Measurements from ENCODE around the gene FREM1.
A peak's percentile ranks its signal among the peaks of the same experiment; 100 is the strongest.

Gene FREM1

DNA sequence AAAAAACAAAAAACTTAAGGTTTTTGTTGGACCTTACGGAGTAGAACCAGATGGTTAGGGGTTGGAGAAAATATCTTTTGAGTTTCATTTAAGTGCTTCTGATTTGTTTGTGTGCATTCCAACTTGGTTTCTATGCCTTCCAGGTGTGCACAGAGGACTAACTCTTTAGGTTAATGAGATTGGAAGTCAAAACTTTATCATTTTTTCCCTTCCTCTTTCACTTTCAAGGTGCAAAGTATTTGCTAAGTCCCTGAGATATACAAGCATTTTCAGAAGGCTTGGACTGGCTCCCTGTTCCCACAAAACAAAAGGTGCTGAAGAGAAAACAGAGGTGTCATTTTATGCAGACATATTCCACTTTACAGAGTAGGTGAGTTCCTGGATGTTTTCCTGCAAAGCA is 157.4 kb downstream of the FREM1 start:
- DNase-seq: no peak

DNA sequence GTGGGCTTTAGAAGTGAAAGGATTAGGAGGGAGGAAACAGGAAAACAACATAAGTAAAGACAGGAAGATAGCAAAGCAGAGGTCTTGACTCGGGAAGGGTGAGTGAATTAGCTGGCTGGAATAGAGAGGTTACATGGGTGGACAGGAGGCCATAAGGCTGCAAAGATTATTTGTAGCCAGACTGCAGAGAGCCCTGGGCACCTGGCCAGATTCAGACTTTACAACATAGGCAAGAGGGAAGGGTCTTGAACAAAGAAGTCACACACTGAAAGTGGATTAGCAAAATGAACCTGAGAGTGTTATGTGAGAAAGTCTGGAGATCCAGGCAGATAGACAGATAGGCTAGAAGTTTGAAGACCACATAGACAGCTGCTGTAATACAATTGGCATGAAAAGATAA is 158.0 kb downstream of the FREM1 start:
- DNase-seq: peak; percentile 41

DNA sequence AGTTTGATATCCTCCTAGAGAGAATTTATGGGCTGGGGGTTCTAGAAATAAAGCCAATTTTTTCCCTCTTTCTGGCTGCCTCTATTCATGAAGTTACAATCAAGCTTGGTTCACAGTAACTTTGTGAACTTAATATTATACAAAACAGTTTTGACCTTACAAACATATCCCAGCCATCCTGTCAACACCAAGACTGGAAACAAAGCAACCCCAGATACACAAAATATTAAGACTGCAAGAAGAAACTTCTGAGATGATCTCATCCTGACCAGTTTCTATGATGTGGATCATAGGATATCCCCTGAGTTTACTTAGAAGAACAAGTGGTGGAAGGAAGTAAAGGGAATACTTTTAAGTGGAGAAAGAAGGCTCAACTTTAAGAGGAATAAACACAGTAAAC is 159.4 kb downstream of the FREM1 start:
- no peak for DNase-seq

DNA sequence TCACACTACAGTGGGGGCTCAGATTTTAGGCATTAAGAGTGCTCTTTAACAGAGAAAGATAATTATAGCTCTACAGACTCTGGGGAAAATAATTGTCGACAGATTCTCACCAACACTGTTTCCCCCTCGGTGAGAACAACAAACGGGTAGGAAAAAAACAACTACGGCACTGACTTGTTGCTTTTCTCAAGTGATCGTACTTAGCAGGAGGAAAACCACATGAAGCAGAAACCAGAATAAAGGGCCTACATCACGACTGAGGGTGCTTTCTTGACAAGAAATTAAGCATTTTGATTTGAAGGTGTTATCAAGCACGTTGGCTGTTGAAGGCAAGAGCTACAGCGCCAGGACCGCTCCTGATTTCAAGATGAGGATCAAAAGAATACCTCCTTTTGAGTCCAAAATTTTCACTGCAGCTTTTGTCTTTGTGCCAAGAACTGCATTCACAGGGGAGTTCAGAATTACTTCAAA is 160.5 kb downstream of the FREM1 start:
- DNase-seq: no peak

DNA sequence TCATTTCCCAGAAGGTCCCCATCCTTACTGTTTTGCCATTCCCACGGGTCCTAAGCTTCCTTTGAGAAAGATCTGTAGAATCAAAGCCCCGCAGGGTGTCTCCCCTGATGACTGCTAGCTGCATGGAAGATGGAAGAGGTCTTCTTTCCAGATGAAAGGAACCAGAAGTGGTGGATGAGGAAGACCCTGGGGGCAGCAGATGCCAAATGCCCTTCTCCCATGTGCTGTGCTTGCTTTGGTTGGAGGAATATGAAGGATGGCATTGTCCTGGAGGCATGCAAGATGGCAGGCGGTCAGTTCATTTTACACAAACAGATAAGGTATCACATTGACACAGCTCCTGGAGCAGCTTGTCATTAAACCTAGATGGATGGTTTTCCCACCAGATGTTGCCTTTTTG is 161.9 kb downstream of the FREM1 start:
- no peak for DNase-seq

DNA sequence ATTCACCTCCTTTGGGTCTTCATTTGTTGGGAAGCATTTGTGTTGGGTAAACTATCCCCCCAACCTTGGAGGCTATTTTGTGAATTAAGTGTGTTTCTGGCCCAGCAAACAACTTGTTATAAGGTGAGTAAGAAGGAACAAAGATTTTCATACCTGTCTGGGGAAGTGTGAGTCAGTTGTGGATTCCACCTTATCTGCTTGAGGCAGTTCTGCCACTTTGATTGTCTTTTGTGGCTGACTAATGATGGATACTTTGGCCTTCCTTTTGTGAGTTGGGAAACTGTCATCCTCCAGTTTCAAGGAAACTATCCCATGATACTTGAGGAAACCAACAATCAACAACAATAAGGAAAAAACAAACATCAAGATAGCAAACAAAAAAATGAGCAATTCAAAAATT is 163.1 kb downstream of the FREM1 start:
- DNase-seq: no peak

DNA sequence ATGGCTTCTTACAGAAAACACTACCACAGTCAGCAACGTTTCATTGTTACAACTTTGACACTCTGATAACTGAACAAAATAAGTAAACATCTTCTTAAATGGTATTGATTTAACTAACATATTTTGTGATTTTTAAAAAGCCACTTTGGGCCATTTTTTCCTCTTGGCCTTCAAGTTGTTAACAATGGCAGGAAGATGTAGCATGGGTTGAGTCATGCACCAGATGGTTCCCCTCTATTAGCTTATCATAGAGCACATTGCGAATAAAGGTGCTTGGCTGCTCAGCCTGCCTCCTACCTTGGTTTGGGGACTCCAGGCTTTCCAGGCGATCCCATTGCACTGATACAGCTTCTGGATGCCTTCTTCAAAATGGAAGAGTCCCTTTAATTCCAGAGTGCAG is 163.6 kb downstream of the FREM1 start:
- no peak for DNase-seq

DNA sequence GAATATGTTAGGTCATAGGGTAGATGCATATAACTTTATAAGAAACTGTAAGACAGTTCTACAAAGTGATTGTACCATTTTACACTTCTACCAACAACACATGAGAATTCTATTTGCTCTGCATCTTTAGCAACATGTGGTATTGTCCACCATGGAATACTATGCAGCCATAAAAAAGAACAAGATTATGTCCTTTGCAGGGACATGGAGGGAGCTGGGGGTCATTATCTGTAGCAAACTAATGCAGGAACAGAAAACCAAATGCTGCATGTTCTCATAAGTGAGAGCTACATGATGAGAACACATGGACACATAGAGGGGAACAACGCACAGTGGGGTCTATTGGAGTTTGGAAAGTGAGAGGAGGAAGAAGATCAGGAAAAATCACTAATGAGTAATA is 165.5 kb downstream of the FREM1 start:
- no peak for DNase-seq

DNA sequence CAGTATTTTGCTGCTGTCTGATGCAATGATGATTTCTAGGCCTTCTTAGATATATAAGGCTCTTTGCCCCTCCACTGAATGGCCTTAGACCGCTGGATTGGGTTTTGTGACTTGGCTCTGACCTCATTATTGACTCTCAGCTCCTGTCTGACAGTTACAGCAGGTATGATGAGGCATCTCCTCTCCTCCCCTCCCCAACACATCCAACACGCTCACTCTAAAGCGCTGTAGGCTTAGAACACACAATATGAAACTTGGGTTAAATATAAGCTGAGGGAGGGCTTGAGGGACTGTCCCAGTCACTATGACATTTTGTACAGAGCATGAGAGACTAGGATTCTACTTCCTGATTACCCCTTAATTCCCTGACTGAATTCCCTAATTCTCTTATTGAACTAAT is 168.9 kb downstream of the FREM1 start:
- no peak for DNase-seq

DNA sequence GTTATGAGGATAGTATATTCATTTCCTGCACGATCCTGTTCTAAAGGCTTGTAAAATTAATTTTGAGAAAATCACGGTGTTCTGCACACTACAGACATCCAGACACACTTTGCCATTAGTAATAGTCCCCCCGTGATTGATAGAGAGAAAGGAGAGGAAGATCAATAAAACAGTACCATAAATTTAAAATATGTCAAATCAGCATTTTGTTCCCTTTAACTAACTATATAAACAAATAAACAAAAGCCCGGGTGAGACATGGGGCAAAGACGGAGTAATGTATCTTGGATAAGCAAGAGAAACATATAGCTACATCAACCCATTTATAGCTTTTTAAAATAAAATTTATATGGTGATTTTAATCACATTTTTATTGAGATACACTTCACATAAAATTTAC is 177.1 kb downstream of the FREM1 start:
- no peak for DNase-seq

DNA sequence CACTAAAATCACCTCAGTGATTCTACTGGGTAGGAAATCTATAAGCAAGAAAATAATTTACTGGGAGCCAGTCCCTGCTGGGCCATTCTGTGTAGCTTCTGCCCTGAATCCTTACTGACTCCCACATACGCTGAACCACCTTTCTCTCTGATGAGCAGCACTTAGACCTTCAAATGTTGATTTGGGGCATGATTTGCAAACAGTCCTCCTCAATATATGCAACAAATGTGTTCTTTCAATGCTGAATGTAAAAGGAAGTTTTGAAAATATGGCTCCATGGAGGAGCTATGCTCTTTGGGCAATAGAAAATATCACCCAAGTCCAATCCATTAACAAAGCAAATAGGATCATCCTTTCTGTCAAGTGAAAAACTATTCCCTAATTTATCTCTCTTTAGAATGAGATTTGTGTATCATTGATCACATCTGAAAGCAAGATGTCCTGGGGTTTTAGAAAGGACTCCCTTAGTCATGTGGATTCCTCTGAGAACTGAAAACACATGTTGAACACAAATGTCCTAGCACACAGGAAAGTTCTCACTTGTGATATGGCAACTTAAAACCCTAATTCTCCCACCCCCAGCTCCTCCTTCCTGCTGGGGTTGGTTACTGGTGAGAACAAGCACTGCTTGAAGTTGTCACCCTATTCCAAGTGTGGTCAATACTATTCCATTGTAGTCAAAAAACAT is 178.8 kb downstream of the FREM1 start:
- DNase-seq: no peak

DNA sequence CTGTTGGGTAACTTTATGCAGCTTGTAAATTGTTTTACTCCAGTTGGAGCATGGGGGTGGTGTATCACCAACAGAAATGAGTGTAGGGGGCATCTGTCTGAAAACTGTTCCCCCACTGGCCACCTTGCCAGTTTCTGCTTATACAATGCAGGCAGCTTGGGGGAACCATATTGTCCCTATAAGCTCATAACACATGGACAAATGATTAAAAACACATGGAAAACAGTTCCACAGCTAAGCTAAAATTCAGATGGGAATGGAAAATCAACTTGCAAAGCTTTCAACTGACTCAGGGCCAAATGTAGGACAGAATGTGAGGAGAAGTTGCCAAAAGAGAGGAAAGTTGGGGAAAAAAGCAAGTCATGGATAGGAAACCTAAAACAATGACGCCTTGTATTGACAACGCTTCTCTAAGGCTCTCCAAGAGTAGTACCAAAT is 179.7 kb downstream of the FREM1 start:
- peak; percentile 78 for DNase-seq

DNA sequence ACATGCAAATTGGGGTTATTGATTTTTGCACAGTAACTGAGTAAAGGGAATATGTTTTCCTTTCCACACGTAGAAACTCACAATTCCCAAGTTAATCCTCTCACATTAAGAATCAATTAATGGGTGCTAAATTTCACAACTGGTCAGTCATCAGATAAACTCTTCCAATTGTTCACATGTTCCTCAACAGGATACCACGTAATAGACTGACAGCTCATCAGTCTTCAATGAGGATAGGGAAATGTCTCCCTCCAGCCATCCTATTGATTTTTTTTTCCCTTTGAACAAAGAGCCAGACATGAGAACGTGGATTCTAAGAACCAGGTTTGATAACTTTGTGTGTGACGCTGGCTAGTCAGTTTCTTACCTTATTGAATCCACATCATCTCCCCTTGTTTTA is 186.9 kb downstream of the FREM1 start:
- DNase-seq: no peak

DNA sequence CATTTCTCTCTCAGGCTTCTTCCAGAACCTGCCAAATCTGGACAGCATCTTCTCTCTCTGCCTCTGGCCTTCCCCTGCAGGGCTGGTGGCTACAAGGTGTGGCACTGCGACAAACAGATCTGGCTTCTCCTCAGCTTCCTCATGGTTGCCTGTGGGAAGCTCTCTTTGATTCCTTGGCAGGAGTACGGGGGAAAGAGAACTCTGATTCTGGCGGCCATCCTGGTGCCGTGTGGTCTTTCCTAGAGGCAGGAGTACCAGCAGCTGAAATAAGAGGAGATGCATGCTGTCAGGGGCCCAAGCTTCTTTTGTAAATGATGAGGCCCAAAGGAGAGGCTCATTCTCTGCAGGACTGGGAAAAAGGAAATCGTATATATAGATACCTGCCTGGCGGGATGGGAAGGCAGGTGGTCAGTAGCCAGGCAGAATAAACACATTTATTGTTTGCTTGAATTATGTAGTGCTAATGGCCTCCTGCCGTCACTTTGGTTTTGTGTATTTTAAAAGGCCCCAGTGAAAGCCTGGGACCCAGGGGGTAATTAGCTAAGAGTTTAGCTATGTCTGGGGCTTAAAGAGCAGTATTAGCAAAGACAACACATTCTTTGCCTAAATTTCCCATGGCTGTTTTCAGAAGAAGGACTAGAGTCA is 187.7 kb downstream of the FREM1 start, which contains the start of gene CER1:
CER1 (minus strand) TSS at position 343 of the 645 bp plus-strand sequence; CDS start at position 282, 61 bp downstream.
- no peak for DNase-seq

DNA sequence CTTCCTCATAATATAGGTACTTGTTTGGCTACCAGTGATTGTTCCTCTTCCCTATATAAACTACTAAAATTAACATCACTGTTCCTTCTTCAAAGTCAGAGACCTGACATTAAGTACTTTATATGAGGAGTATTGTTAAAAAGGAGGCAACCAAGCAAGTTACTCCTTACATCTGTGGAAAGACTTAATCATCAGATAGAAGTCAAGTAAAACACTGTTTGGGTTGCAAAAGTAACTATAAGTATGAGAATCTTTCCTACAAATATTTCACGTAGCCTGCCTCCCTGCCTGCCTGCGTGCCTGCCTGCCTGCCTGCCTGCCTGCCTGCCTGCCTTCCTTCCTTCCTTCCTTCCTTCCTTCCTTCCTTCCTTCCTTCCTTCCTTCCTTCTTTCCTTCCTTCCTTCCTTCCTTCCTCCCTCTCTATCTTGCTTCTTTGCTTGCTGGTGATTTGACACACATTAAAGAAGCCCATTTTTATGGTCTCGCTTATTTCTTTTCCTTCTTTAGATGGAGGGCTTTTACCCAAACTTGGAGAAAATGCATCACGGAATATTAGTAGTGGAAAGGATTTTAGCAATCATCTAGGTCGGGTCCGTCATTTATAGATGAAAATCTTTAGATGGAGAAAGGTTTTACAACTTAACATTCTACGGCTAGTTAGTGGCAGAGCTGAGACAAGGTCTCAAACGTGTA is 190.9 kb downstream of the FREM1 start:
- no peak for DNase-seq

DNA sequence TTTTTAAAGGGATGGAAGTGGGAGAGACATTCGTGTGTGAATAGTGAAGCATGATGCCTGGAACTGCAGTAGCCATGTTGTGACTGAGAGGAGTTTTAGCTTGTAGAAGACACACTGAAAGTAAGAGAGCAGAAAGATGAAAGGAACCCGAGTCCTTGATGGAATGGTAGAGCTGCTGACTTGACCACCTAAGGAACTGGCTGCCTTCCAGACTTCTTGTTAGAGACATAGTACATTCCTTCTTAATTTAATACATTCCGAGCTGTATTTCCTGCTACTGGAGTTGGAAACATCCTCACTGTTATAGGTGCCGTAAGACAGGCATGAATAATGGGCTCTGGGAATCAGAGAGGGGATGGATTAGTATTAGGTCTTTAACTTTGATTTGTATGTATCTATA is 195.1 kb downstream of the FREM1 start:
- DNase-seq: no peak

DNA sequence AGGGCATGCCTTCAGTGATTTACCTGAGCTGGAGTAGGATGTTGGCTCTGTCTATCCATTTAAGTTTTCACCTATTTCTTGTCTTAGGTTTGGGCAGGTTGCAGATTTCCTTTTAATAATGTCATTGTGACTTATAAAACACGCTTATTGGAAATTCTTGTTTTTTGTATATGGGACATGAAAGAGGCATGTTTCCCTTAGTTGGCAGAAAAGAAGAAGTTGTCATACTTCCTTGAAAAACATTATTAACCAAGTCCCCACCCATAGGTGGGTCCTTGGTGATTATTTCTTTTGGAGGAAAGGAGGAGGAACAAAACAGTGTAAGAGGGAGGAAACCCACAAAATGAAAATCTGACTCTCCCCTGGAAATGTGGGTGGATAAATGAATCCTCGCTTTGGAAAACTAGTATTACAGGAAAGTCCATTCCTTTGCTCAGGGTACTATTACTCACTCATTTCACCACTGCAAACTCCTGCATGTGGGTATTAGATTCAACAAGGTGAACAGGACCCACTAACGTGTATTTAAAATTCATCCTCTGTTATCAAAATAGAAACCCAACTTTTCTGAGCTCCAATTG is 197.0 kb downstream of the FREM1 start:
- no peak for DNase-seq

DNA sequence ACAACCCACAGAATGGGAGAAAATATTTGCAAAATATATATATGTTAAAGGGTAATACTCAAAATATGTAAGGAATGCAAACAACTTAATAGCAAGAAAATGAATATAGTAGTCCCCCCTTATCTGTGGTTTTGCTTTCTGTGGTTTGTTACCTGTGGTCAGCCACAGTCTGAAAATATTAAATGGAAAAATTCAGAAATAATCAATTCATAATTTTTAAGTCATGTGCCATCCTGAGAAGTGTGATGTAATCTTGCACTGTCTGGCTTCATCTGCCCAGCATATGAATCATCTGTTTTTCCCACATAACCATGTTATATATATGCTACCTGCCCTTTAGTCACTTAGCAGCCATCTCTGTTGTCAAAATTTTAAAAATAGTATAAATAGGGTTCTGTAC is 199.4 kb downstream of the FREM1 start:
- DNase-seq: no peak

DNA sequence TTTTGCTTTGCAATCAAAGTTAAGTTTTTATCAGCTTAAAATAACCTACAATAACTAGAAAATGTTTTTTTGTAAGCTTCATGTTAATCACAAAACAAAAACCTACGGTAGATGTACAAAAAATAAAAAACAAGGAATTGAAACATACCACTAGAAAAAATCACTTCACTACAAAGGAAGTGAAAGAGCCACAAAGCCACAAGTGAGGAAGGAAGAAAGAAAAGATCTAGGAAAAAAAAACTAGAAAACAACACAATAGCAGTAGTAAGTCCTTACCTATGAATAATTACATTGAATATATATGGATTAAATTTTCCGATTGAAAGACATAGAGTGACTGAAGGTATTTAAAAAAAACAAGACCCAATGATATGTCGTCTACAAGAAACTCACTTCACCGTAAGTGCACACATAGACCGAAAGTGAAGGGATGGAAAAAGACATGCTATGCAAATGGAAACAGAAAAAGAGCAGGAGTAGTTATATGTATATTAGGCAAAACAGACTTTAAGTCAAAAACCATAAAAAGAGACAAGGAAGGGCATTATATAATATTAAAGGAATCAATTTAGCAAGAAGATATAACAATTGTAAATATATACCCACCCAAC is 203.6 kb downstream of the FREM1 start:
- DNase-seq: no peak

DNA sequence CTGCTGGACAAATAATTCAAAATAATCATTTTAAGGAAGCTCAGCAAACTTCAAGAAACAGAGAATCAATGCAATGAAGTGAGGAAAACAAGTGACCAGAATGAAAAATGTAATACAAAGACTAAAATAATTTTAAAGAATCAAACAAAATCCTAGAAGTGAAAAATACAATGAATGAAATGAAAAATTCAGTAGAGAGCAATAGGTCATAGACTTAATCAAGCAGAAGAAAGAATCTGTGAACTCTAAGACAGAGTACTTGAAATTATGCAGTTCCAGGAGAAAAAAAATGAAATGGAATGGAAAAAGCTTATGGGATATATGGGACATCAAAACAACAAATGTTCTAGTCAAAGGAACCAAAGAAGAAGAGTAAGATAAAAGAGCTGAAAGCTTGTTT is 205.1 kb downstream of the FREM1 start:
- no peak for DNase-seq

DNA sequence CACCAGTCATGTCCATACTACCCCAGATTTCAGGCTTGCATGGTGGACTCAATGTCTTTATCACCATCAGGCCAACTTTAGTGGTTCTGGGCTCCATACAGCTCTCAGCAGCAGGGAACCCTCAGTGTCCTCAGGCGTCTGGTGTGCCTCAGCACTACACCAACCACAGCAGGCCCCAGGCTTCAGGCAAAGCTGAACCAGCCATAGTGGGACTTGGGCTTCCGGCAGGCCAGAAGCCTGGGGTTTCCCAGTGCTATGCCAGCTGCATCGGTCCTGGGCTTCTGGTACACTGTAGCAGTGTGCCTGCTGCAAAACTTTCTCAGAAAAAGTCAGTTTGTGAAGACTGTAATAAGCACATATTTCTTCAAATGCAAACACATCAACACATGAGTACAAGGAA is 205.9 kb downstream of the FREM1 start:
- DNase-seq: no peak

DNA sequence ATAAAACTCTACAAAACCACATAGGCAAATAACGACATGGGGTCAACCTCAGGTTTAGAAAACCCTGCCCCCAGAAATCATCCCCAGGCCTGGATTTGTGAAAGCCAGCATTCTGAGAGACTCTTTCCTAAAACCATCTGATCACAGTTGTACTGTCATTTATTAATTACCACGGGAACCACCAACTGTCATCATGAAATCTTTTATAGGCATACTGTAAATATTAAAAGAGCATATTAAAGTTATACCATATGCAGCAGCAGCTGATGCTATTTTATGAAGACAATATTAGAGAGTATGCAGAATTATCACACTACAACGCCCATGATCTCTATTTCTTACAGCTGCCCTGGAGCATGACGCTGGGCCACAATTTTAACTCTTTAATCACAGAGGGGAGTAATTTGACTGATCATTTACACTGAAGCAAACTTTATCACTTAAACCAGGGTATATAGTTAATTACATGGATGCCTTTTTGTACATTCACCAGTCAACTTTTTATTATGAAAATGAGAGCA is 208.0 kb downstream of the FREM1 start:
- DNase-seq: no peak

DNA sequence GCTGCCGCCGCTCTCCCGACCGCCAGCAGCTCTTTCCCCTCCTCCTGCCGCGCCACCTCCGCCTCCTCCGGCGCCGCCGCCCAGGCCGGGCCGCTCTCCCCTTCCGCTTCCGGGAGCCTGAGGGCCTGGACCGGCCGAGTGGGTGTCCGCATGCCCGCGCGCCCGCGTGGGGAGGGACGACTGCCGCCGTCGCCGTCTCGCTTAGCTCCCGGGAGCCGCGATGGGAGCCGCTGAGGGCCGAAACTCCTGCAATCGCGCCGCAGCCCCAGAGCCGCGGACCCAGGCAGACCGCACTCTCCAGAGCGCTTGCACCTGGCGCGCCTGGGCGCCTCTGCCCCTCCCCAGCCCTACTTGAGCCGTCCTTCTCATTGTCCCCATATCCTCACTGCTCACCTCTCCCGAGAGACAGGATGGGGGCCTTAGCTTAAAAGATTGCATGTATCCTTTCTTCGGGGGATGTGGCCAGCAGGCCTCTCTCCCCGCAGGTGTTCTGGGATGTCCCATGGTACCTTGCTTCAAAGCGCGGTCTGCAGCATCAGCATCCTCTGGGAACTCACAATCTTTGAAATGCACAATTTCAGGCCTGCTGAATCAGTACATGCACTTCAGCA is 216.9 kb downstream of the FREM1 start, which contains the start of gene ZDHHC21:
ZDHHC21 (minus strand) TSS at position 182 of the 611 bp plus-strand sequence. CDS start 19,092 bp downstream, outside the sequence.
- peak; percentile 82 for DNase-seq

All from right hindlimb (tissue), 1 donor.